HG03108 (cell line): ENCODE results near the gene GTPBP2.
A peak's percentile ranks its signal among the peaks of the same experiment; 100 is the strongest.
"Not testable (repeated sequence)": the region's sequence is repeated elsewhere in the genome, so short reads cannot be mapped to it uniquely, and the experiment has no call there.

Experiments
- ATAC-seq: cut with Tn5 transposase; IDR thresholded peaks from one replicate; pipeline ENCODE4 v1.9.1; 2021; ENCODE audit warnings: moderate library complexity; ENCODE audit not compliant: unreplicated experiment

GTPBP2 gene

DNA sequence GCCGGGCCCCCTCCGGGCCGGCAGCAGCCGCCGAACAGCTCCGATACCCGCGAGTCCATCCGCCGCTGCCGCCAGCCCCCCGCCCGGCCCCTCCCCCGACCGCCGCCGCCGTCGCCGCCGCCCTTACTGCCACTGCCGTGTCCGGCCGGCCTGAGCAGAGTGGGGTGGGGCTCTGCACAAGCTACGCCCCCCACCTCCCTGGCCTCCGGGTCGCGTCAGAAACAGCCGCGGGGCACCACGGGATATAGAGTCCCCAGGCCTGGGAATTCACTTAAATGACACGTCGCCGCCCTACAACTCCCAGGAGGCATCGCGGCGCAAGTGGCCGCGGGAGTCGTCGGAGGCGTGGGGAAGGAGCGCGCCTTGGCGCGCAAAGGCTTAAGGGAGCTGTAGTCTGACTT lies at the start of gene GTPBP2:
GTPBP2 (minus strand) TSS at position 161 of the 401 bp plus-strand sequence; CDS start at position 59, 102 bp downstream.
- peak; percentile 68 for ATAC-seq

- ATAC-seq, result no peak
Observed at GRCh38 chr6:43678341-43678740, 49.3 kb upstream of the GTPBP2 start.

DNA sequence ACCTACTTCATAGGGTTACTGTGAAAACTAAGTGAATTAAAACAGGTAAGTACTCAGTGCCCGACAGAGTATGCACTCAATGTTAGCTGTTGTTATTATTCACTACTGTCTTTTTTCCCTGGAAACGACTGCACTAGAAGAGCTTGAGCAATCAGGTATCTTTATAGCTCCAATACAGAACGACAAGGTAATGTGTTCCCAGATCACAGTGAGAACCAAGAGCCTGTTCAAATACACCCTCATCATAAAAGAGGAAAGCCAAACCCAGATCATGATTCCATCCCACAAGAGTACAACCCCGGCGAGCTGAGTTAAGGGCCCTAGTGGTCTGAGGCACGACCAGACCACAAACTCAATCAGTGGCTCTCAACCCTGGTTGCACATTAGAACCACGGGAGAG lies 48.7 kb upstream of the GTPBP2 start:
- ATAC-seq, result no peak

DNA sequence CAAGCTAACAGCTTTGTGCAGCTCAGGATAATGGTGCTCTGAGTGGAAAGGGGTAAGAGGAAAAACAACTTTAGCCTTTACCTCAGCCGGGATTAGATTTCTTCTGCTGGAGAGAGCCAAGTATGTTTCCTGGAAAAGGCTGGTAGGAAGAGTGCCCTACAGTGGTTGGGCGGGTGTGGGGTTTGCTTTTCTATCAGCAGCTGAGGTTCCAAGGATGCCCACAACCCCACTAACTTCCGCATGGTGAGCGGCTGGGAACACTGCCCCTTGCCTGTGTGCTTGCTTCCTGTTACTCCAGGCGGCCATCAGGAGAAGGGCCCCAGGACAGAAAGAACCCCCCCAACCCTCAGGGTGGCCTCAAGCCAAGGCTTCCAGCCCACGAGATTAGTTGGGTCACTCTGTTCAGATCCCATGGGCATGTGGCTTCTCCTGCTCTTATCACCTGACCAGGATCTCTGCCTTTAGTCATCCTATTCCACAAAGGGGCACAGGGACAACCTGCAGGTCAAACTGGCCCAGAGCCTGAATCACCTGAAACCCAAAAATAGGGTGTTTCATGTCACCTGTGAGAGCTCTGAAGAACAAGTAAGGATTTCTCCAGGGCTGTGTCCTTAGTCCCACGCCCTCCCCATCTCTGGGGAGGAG lies 48.0 kb upstream of the GTPBP2 start:
- no peak for ATAC-seq

DNA sequence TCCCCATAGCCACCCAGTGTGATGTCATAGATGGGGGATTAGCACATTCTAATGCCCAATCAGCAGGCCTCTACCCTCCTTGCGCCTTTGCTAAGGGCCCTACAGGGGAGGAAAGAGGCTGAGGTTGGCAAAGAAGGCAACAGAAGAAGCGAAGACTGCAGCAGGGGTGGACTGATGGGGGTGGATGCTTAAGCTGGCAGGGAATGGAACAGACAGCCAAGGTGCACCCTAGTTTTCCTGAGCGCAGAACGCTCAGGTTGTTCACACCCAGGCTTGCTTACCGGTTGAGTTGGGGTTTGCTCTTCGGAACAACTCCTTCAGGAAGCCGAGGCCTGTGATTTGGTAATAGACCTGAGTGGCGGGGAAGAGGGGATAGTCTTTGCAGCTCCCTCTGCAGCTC lies 45.9 kb upstream of the GTPBP2 start:
- no peak for ATAC-seq

DNA sequence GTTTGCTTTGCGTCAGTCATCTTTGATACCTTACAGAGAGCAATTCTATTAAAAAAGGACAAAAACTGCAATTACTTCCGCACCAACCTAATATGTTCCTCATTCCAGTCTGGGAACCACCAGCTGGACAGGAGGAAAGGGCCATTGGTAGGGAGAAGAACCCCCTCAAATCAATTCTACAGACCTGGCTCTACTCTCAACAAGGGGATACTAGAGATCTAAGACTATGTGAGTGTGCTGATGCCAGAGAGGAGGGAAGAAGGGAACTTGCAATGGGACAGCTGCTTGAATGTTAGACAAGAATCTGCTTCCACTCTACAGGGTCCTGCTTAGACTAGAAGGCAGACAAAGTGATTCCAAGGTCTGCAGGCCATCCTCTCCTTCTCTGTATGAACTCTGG lies 45.2 kb upstream of the GTPBP2 start:
- no peak for ATAC-seq

DNA sequence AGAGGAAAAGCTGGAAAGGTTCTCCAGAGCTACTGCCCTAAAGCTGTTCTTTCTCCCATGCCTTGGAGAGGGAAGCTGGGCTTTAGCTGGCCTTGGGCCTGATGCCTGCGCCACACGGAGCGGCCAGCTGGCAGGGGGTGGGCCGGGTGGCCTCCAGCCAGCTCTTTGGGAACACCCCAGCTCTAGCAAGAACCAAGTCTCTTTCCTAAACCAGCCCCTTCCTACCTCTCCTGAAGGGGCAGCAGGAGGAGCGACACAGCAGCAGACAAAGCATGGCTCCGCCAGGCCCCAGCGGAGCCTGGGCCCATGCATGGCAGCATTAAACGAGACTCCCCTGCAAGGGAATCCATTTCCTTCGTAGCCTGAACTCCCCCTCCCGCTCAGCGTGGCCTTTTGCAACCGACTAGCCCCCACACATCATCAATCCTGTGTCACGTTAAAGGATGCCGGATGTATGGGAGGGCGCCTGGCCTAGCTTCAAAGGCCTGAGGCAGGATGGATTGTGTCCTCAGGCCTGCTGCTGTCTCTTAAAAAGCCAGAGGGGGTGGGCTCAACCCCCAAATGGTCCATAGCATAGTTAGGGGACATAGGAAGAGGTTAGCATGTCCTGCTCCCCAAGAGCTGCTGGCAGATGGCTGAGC lies 44.5 kb upstream of the GTPBP2 start:
- ATAC-seq, result no peak

GRCh38 chr6:43671801-43672690 lies 43.0 kb upstream of the GTPBP2 start:
- no peak for ATAC-seq

DNA sequence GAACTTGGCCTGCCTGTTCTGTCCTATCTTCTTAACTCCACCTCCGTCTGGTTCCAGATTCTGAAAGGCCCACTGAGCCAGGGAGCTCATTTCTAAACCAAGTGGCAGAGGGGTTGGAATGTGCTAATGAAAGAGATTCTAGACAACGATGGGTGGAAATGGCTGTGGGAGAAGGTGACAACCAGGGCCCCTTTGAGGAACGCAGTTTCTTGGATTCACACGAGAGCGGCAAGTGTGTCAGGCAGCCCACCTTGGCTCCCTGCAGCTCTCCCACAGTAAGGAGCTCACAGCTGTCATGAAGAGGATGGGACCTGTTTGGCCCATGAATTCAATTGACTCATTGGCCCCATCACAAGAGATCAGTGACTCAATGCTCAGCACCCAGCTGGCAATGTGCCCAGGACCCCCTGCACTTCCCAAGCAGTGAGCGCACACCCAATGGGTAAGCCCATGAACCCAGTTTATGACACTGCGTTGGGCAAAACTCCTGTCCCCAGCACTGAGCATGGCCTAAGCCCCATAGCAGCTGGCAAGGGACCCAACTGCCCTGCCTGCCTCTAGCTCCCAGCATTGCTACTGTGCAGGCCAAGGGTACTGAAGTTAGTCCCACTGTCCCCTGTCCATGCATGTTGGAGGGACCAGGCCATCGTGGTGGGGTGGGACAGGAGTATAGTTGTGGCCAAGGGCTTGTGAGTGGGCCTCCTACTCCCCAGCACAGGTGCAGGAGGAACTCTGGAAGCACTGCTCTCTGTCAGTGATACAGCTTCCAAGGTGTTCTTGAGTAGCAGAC lies 42.1 kb upstream of the GTPBP2 start:
- ATAC-seq, result no peak

- no peak for ATAC-seq
Observed at GRCh38 chr6:43670623-43670986, 41.5 kb upstream of the GTPBP2 start.

DNA sequence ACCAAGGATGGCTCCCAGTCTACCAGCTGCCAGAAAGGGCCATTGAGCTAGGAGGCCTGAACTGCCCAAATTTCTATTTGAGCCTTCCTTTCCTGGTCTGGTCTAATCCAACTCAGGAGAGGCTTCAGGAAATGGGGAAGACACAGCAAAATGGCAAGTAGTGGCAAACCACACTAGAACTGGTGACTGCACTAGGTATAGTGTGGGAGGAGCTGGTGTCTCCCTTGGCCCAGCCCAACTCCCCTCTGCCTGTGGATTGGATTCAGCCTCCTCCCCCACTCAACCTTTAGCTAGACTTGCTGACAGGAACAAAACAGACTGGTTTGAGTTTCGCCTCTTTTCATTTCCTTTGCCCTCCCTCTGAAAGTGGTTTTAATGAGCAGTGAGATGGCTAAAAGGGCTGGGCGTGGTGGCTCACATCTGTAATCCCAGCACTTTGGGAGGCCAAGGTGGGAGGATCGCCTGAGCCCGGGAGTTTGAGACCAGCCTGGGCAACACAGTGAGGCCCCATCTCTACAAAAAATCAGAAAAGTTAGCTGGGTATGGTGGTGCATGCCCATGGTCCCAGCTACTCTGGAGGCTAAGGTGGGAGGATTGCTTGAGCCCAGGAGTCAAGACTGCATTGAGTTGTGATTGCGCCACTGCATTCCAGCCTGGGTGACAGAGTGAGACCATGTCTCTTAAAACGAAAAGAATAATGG lies 41.0 kb upstream of the GTPBP2 start:
- ATAC-seq, result no peak

- no peak for ATAC-seq
Observed at GRCh38 chr6:43669050-43669921, 40.2 kb upstream of the GTPBP2 start.

- ATAC-seq, result peak; percentile 48
Observed at GRCh38 chr6:43668151-43669028, 39.3 kb upstream of the GTPBP2 start.

GRCh38 chr6:43667245-43668150 lies 38.4 kb upstream of the GTPBP2 start:
- ATAC-seq, result peak; percentile 43

DNA sequence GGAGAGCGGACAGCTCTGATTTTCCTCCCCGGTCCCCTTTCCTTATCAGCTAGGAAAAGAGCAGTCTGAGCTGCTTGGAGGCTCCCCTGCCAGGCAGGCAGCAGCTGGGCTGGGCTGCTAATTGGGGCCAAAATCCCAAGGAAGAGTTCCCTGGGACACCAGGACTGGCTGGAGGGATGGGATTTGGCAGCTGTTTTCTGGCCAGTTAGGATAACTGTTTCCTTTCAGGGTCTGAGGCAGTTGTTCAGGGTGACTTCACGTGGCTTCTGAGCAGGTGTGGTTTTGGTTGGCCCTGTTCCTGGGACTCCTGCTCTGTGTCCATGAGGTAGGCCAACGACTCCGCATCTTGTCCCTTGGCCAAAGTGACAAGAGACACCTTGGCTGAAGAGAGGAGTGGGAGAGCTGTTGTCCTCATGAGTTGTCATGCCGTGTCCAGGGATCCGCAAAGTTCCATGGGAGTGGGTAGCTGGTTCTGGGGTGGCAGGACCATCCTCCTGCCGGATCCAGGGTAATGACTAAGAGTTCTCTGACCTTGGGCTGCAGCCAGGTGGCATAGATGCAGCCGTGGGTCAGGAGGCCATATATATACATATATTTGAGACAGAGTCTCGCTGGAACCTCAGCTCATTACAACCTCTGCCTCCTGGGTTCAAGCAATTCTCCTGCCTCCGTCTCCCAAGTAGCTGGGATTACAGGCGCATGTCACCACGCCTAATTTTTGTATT lies 37.3 kb upstream of the GTPBP2 start:
- no peak for ATAC-seq

DNA sequence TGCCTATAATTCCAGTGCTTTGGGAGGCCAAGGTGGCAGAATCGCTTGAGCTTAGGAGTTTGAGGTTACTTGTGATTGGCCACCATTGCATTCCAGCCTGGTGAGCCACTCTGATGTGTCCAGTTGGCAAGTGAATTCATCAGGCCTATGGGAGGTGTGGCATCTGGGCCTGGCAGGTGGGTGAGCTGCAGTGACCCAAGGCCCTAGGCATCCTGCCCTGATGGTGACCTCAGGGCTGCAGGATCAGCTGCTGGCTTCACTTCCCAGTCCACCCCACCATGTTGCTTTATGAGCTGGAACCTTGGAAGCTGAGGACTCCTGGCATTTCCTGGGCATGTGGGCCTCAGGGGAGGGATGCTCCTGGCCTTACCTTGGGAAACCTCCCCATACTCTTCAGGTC lies 36.3 kb upstream of the GTPBP2 start:
- no peak for ATAC-seq

DNA sequence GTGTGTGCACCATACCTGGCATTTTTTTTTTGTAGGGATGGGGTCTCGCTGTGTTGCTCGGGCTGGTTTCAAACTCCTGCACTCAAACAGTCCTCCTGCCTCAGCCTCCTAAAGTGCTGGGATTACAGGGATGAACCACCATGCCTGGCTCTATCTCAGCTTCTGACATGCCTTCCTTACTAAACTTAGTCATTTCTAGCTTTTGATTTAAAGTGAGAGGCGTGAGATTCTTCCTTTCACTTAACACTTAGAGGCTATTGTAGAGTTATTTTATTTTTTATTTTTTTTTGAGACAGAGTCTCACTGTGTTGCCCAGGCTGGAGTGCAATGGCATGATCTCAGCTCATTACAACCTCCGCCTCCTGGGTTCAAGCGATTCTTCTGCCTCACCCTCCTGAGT lies 33.9 kb upstream of the GTPBP2 start:
- ATAC-seq, result not testable (repeated sequence)
